ENCODE data around the gene KCTD6.

Gene KCTD6

DNA sequence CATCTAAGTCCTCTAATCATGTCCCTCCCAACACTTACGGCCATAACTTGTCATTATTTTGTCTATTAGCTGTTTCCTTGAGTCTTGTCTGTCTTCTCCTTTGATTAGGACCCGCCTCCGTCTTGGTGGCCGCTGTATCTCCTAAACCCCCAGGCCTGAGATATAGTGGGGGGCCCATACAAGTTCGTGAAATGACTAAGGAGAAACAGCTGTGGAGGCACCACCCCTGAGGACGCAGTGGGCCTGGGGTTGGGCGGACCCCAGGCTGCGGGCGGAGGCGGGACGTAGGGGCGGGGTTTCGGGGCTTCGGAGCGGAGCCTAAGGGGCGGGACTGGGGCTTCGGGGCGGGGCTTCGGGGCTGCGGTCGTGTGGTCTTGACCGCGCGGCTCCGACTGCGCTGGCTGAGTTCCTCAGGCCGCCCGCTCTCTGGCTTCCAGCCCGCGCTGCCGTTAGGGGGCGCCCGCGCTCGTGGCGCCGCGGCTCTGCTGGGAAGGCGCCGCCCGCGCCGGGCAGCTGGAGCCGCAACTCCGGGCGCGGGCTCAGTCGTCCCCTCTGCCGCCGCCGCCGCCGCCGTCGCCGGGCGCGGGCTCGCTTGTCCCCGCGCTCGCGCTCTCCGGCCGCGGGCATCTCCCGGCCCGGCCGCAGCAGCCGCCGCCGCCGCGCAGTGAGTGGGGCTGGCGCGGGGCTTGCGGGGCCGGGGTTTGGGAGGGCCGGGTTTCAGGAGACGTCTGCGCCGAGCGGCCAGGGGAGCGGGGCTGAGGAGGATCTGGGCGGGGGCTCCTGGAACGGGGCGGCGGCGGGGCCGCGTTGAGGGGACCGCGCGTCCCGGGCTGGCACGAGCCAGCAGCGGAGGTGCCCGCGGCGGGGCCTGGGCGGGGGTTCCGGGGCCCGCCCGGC, at the start of gene KCTD6:
Gene KCTD6, plus strand, starts transcription at position 591 of the 897 bp plus-strand sequence. CDS start 6,660 bp downstream, outside the sequence.
- DNase-seq (ENCODE audit: low read depth in 2 of 2), result peak; percentile 86 to 87

DNA sequence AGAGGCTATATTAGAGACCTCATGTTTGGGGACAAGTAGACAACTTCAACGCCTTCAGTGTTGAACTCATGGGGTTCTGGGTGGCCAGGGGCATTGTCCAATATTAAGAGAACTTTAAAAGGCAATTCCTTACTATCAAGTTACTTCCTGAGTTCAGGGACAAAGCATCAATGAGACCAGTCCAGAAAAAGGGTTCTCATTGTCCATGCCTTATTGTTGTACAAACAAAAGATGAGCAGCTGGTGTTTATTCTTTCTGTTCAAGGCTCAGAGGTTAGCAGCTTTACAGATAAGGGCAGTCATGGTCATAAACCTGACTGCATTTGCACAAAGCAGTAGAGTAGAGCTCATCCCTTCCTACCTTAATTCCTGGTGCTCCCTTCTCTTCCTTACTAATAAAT, 39.7 kb upstream of the KCTD6 start:
- DNase-seq (ENCODE audit: low read depth in 2 of 2), result no peak

DNA sequence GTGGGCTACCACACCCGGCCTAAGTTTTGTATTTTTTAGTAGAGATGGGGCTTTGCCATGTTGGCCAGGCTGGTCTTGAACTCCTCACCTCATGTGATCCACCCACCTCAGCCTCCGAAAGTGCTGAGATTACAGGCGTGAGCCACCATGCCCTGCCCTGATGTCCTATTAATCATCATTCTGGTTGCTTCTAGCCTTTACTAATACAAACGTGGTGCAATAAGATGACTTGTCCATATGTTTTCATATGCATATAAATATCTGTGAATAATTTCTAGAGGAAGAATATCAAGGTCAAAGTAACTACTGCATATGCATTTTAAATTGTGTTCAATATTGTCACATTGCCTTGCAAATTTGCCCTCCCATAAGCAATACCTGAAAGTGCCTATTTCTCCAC, 32.7 kb upstream of the KCTD6 start:
- no peak for DNase-seq (ENCODE audit: low read depth in 2 of 2)

DNA sequence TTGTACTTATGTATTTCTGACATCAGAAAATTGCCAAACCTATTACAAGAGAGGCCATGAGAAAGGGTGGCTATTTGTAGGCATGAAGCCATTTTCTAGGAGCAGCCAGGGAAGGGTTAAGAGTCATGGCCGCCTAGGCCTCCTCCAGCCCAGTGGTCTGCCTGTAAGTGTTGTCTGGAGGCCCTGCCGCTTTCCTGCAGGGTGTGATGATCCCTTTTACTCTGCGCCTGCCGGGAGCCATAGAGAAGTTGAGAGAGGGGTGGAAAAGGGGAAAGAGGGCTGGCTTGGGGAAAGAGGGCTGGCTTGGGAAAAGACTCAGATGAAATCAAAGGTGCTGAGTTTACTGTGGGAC, 29.1 kb upstream of the KCTD6 start:
- no peak for DNase-seq (ENCODE audit: low read depth in 2 of 2)

DNA sequence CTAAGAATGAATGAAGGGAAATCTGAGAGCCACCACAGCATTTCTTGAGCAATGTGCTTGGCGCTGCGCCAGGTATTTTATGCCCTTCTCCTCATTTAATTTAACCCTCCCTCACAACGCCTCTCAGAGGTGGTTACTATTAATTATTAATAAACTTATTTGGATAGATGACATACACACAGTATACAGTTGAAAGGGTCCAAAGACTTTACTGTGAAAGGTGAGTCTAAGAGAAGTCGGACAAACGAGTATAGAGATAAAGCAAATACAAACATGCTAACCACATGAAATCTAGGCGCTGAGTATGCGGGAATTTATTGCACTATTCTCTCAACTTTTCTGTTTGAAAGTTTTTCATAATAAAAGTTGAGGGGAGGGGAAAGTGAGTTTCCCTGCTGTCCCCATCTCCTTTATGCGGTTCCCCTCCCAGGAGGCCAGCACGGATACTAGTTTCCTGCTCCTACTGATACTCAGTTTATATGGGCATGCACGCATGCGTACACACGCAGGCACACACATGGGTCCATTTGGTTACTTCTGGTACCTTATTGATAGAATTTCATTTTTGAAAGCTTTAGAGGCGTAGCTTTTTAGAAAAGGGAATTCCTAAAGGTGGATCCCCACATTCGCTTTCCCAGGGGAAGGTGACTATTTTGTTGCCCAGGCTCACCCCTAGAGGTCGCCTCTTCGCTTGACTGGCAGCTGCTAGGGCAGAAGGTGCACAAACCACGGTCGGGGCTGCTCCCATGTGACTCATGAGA, 28.5 kb upstream of the KCTD6 start:
- DNase-seq (ENCODE audit: low read depth in 2 of 2), result peak; percentile 65 to 72

DNA sequence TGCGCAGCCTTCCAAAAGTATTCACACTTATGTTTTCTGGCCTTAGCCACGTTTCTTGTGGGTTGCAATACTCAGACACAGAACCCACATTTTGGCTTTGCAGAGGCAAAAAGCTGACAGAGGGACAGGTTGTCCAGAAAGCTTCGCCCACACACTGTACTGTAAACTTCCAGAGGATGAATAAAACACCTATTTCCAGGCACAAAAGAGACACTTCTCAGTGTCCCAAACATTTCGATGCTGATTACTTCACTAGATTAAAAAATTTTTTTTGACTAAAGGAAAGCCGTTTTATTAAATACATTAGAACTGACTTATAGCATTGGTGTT, 28.0 kb upstream of the KCTD6 start:
- no peak for DNase-seq (ENCODE audit: low read depth in 2 of 2)

DNA sequence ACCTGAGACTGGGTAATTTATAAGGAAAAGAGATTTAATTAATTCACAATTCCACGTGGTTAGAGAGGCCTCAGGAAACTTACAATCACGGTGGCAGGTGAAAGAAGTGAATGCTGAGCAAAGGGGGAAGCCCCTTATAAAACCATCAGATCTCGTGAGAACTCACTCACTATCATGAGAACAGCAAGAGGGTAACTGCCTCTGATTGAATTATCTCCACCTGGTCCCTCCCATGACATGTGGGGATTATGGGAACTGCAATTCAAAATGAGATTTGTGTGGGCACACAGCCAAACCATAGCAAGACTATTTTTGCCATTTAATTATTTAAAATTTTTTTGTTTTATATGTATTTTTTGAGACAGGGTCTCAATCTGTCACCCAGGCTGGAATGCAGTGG, 27.0 kb upstream of the KCTD6 start:
- no peak for DNase-seq (ENCODE audit: low read depth in 2 of 2)

DNA sequence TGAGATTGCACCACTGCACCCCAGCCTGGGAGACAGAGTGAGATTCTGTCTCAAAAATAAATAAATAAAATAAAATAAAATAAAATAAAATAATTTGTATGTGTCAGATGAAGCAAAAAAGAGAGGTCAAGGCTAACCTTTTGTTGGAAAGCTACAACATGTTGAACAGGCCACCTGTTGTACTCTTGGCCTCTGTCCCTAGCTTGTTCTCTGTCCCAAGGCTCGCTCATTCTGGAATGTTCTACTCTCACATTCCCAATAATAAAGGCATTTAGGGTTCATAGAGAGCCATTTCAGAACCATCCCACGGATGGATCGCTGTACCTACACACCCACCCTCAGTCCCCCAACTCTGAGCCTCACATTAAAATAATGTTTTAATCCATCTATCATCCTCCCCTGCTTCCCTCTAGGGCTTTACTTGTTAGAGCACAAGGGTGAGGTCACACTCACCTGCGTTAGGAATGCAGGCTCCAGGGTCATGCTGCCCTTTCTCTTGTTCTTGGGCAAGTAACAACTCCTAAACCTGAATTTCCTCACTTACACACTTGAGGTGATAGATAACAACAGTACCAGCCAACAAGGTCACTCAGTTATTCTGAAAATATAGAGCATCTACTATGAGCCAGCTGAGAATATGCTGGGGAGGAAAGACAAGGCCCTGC, 24.9 kb upstream of the KCTD6 start:
- DNase-seq (ENCODE audit: low read depth in 2 of 2), result no peak

DNA sequence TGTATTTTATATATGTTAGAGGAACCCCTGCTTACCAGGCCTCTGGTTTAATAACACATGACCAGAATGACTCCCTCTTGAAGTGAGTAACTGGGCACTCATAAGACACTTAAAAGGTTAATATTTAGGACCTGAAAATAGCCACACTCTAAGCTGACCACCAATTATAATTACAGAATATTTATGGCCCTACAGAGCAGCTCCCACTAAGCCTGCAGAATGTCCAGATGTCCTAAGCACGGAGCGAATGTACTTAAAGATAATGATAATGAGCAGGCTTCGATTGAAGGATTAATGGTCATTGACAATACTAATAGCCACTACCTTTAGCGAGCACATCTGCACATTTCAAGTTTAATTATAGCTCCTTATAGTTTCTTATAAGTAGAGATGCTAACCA, 22.8 kb upstream of the KCTD6 start:
- DNase-seq (ENCODE audit: low read depth in 2 of 2), result no peak

DNA sequence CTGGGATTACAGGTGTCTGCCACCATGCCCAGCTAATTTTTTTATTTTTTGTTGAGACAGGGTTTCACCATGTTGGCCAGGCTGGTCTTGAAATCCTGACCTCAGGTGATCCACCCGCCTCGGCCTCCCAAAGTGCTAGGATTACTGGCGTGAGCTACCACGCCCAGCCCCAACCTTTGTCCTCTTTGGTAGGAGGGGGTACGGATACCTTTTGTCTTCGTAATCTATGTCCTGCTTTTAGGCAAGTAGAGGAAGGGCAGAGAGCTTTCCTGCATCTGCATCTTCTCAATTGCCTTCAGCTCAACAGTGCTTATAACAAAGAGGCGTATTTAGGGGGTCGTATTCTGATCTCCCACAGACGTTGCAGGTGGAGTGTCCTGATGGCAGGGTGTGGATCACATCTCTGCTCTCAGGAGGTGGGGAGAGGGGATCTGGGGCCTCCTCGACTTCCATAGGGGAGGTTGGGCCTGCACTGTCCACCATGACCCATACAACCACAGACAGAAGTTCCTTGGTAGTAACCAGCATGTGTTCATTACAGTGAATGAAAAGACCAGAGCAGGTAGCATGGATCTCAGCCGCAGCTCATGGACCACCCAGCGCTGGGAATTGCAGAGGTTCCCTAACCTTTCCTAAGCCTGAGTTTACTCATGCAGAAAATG, 21.4 kb upstream of the KCTD6 start:
- no peak for DNase-seq (ENCODE audit: low read depth in 2 of 2)

DNA sequence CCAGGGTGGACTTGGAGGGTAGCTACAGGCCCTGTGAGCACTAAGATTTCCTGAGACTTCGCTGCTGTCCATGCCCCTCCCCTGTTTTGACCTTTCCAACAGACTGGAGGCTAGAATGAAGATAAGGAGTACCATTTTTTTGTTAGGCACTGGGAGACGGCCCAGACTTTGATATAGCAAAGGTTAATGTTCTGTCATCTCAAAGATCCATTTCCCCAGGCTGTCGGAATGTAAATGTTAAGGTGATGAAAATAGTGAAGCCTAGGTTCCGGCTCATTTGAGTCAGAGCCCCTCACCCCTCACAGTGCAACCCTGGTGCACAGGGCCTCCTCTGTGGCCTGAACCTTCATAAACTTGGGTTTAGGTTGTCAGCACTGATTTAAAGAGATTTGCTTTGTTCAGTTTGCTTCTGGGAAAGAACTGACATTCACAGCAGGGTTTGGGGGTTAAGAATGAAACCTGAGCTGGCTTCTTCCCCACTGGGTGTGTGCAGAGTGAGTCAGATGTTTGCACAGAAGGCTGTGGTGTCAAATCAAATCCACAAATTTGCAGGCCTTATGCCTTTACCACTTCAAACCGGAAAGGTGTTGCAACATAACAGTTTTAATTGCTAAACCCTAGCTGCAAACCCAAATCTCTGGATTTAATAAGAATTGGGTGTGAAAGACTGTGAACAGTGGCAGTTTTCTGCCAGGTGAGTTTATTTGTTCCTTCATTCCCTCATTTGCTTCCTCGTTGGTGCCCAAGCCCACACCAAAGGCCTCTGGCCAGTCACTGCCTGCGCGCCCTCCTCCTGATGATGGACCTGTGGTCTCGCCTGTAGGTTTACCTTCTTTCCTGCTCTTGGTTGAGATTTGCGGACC, 20.6 kb upstream of the KCTD6 start:
- DNase-seq (ENCODE audit: low read depth in 2 of 2), result peak; percentile 93

DNA sequence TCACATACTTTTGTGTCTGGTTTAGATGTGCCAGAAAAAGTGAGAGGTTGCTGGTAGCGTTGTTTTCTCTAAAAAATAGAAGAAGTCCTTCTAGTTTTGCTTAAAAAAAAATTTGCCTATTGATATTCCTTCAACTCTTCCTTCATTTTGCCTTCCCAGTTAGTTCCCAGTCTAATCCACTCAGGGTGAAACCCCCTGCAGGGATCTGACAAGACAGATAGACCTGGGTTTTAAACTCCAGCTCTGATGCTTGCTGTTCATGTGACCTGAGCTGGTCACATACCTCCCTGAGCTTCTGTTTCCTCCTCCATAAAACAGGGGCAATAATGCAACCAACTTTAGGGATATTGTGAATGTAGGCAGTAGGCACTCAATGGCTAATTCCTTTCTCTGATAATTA, 18.6 kb upstream of the KCTD6 start:
- no peak for DNase-seq (ENCODE audit: low read depth in 2 of 2)

DNA sequence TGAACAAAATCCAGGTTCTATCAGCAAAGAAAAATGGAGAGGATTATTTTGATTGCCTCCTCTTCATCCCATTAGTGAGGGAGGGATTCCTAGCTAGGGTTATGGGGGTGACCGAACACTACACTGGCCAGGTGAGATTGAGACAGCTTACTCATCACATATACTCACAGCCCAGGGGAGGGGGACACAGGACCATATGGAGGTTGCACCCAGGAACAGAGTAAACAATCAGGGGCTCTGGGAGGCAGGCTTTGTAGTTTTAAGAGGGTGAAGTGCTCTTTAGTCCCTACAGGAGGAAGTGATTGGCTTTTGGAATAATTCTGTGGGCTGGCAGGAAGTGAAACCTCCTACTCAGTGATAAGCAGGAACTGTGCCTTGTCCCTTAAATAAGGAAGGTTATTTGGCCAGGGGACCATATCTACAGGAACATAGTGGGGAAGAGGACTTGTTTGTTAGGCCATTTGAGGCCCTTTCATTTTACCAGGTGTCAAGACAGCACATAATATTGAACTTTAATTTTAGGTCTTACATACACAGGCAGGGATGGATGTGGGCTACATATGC, 17.5 kb upstream of the KCTD6 start:
- DNase-seq (ENCODE audit: low read depth in 2 of 2), result no peak

DNA sequence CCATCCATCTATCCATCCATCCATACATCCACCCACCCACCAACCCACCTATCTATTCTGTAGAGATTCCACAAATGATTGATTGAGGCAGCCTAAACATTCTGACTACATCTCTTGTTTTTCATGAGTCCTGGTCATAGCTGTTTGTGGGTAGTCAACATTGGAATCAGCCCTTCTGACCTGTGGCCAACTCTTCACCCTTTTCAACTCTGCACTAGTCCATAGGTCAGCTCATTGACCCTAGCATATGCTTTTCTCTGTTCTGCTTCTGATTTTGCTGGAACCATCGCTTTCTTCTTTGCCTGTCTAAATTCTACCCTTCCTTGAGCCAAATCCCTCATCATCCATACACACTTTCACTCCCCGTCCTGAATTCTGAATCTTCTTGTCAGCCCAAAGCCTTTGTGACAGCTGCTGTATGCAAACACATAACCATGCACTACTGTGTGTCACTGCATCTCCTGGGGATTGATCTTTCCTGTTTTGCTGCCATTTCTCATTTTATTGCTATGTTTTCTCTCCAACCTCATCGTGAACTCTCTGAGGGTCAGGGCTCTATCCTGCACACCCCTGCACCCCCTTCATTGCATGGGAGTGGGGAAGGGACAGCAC, 16.8 kb upstream of the KCTD6 start:
- no peak for DNase-seq (ENCODE audit: low read depth in 2 of 2)

DNA sequence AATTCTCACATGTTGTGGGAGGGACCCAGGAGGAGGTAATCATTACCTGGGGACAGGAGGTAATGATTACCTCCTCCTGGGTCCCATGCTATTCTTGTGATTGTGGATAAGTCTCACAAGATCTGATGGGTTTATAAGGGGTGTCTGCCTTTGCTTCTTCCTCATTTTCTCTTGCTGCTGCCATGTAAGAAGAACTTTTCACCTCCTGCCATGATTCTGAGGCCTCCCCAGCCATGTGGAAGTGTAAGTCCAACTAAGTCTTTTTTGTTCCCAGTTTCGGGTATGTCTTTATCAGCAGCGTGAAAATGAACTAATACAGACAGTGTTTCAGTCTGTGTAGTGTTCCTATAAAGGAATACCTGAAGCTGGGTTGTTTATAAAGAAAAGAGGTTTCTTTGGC, 13.1 kb upstream of the KCTD6 start:
- DNase-seq (ENCODE audit: low read depth in 2 of 2), result no peak

DNA sequence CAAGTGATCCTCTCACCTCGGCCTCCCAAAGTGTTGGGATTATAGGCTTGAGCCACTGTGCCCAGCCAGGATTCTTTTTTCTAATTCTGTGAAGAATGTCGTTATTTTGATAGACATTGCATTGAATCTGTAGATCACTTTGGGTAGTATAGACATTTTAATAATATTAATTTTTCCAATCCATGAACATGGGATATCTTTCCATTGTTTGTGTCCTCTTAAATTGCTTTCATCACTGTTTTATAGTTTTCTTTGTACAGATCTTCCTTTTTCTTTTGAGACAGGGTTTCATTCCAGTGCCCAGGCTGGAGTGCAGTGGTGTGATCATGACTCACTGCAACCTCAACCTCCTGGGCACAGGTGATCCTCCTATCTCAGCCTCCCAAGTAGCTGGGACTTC, 11.6 kb upstream of the KCTD6 start:
- no peak for DNase-seq (ENCODE audit: low read depth in 2 of 2)

DNA sequence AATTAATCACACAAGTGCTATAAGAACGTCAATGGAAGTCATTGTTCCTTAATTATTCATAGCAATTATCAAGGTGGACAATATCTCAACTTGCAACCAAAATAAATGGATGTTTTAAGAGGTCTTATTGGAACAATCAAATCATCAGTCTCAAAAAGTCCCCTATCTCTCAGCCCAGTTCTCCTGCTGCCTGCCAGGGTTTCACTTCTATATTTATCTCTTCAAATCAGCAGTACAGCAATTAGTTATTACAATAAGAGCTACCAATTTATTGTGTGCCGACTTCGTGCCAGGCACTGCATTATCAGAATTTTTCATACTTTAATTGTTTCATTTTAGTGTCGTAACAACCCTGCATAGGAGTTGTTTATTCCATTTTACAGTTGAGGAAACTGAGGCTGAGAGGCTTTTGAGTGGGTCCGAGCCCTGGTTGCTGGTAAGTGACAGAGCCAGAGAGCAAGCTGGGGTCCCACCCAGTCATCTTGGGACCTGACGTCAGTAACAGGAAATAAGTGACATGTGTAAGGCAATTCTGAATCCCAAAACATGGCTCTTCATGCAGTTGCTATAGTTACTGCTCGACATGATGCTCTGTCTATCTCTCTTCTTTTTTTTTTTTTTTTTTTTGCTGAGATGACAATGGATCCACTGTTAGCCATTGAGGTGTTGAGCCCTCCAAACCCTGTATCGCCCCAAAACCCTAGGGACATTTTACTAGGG, 8.8 kb upstream of the KCTD6 start:
- DNase-seq (ENCODE audit: low read depth in 2 of 2), result no peak

DNA sequence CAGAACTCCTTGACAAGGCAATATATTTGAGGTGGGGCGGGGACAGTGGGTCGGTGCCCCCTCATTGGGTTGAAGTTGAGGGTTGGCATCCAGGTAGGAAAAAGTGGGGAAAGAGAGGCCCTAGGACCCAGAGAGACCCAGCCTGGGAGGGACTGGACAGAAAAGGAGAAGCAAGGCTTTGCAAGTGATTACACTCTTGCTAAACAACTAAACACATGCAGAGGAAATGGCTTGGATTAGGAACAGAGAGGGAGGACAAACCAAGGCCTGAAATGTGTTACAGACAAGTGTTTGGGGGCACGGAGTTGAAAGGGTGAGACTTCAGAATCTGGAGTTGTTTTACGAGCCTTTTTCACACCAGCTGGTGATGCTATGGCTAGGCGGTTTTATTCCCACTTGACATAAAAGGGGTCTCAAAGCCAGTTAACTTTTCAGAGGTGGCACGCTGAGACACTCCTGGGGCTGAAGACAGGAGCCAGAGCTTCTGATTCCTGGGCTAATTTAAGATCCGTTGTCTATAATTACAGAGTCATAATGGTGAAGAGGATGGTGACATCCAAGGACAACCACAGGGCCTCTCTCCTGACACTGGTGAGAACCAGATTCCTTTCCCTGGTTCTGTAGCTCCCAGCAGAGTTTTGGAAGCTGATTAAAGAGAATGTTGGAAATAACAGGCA, 7.7 kb upstream of the KCTD6 start:
- DNase-seq (ENCODE audit: low read depth in 2 of 2), result no peak

DNA sequence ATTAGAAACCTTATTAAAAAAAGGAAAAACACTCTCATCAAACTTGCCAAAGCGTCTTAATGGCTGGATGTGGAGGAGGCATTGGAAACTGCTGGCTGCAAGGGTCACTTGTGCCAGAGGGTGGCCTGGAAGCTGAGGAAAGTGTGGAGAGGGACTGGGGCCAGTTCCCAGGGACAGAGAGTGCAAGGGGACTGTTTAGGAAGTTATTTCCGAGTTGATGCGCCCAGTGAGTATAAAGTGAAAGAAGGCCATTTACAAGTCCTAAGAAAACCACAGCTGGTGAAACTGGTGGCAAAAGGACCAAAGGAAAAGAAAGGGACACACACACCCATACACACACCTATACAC, 7.2 kb upstream of the KCTD6 start:
- no peak for DNase-seq (ENCODE audit: low read depth in 2 of 2)

All from fibroblast of skin of left quadriceps (primary cell).